Measurements from ENCODE around the gene UTP25. TPM values are rescaled to one million over a fixed set of nuclear protein-coding genes. Genes with fewer than 3 reads are reported as not detected.
"Not testable (repeated sequence)": the region's sequence is repeated elsewhere in the genome, so short reads cannot be mapped to it uniquely, and the experiment has no call there.

Gene UTP25
- total and polyA plus RNA-seq, 2 donors (not counting 3 experiments of a cell fraction or from before 2014, with no cell fraction given): 6.6 to 11.7 TPM

GRCh38 chr1:209898271-209898670 is 70.5 kb downstream of the UTP25 start:
- peaks cover 19% of the 10 kb centered on the region for H3K4me1 ChIP-seq (ENCODE audit: control insufficient read depth, extremely low read depth, insufficient read depth, low read length)
- H3K9ac ChIP-seq (replicated peaks; ENCODE audit: extremely low read depth, insufficient read depth, low read length); POLR2A ChIA-PET; H3K79me2 ChIP-seq (ENCODE audit: control insufficient read depth, insufficient read depth, low read length); CTCF ChIA-PET; H3K9me1 ChIP-seq (replicated peaks; ENCODE audit: control insufficient read depth, extremely low read depth, insufficient read depth, low read length); DNase-seq (ENCODE audit: low read depth, low spot score); intact Hi-C loops (cut with micrococcal nuclease); BruUV-seq (replicated peaks); H3K27ac ChIP-seq (ENCODE audit: insufficient read depth, low read depth, low read length); H3K36me3 ChIP-seq (ENCODE audit: control insufficient read depth in 2 of 2, extremely low read depth in 1 of 2, insufficient read depth in 2 of 2, low read length in 2 of 2); dilution Hi-C loops (cut with MboI; ENCODE audit: extremely low pct_ligation_motif_present, low sequenced_read_pairs); H2AFZ ChIP-seq (ENCODE audit: low read depth, low read length); H3K4me2 ChIP-seq (ENCODE audit: insufficient read depth, low read length); H4K20me1 ChIP-seq (replicated peaks; ENCODE audit: control insufficient read depth, extremely low read depth, insufficient read depth, low read length); H3K4me3 ChIP-seq (replicated peaks in 1 of 3; ENCODE audit: insufficient read depth in 1 of 3, low read depth in 1 of 3, low read length in 3 of 3); FAIRE-seq; H3K9me3 ChIP-seq (replicated peaks; ENCODE audit: control insufficient read depth, insufficient read depth, low read length); H3K27me3 ChIP-seq (ENCODE audit: control insufficient read depth in 2 of 2, insufficient read depth in 2 of 2, low read length in 2 of 2): not testable (repeated sequence)

DNA sequence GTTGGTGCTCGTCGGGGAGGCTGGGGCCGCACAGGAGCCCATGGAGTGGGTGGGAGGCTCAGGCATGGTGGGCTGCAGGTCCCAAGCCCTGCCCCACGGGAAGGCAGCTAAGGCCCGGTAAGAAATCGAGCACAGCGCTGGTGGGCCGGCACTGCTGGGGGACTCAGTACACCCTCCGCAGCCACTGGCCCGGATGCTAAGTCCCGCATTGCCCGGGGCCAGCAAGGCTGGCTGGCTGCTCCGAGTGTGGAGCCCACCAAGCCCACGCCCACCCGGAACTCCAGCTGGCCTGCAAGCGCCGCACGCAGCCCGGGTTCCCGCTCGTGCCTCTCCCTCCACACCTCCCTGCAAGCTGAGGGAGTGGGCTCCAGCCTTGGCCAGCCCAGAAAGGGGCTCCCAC is 71.1 kb downstream of the UTP25 start:
- H3K4me1 ChIP-seq (ENCODE audit: control insufficient read depth, extremely low read depth, insufficient read depth, low read length): peaks cover 19% of the 10 kb centered on the region
- intact Hi-C loops (cut with micrococcal nuclease); H2AFZ ChIP-seq (ENCODE audit: low read depth, low read length); H3K4me3 ChIP-seq (replicated peaks in 1 of 3; ENCODE audit: insufficient read depth in 1 of 3, low read depth in 1 of 3, low read length in 3 of 3); H3K79me2 ChIP-seq (ENCODE audit: control insufficient read depth, insufficient read depth, low read length); H3K36me3 ChIP-seq (ENCODE audit: control insufficient read depth in 2 of 2, extremely low read depth in 1 of 2, insufficient read depth in 2 of 2, low read length in 2 of 2); H3K9ac ChIP-seq (replicated peaks; ENCODE audit: extremely low read depth, insufficient read depth, low read length); H3K27ac ChIP-seq (ENCODE audit: insufficient read depth, low read depth, low read length); dilution Hi-C loops (cut with MboI; ENCODE audit: extremely low pct_ligation_motif_present, low sequenced_read_pairs); H3K9me1 ChIP-seq (replicated peaks; ENCODE audit: control insufficient read depth, extremely low read depth, insufficient read depth, low read length); H4K20me1 ChIP-seq (replicated peaks; ENCODE audit: control insufficient read depth, extremely low read depth, insufficient read depth, low read length); POLR2A ChIA-PET; H3K27me3 ChIP-seq (ENCODE audit: control insufficient read depth in 2 of 2, insufficient read depth in 2 of 2, low read length in 2 of 2); CTCF ChIA-PET; BruUV-seq (replicated peaks); DNase-seq (ENCODE audit: low read depth, low spot score); H3K9me3 ChIP-seq (replicated peaks; ENCODE audit: control insufficient read depth, insufficient read depth, low read length); FAIRE-seq; H3K4me2 ChIP-seq (ENCODE audit: insufficient read depth, low read length): not testable (repeated sequence)

GRCh38 chr1:209899948-209900347 is 72.2 kb downstream of the UTP25 start:
- Histone ChIP-seq H3K27ac (ENCODE audit: insufficient read depth, low read depth, low read length) (no peak overlapping the region), H3K9me3 (replicated peaks; ENCODE audit: control insufficient read depth, insufficient read depth, low read length) (no peaks in the 10 kb centered on the region), H3K4me2 (ENCODE audit: insufficient read depth, low read length) (no peak overlapping the region), H3K79me2 (ENCODE audit: control insufficient read depth, insufficient read depth, low read length) (no peaks in the 10 kb centered on the region), H3K4me1 (ENCODE audit: control insufficient read depth, extremely low read depth, insufficient read depth, low read length) (peaks cover 17% of the 10 kb centered on the region), H3K4me3 (replicated peaks in 1 of 3; ENCODE audit: insufficient read depth in 1 of 3, low read depth in 1 of 3, low read length in 3 of 3) (no peak overlapping the region), H2AFZ (ENCODE audit: low read depth, low read length) (no peak overlapping the region), H3K27me3 (ENCODE audit: control insufficient read depth in 2 of 2, insufficient read depth in 2 of 2, low read length in 2 of 2) (no peaks in the 10 kb centered on the region), H3K36me3 (ENCODE audit: control insufficient read depth in 2 of 2, extremely low read depth in 1 of 2, insufficient read depth in 2 of 2, low read length in 2 of 2) (no peaks in the 10 kb centered on the region), H4K20me1 (replicated peaks; ENCODE audit: control insufficient read depth, extremely low read depth, insufficient read depth, low read length) (no peaks in the 10 kb centered on the region), H3K9ac (replicated peaks; ENCODE audit: extremely low read depth, insufficient read depth, low read length) (no peak overlapping the region), H3K9me1 (replicated peaks; ENCODE audit: control insufficient read depth, extremely low read depth, insufficient read depth, low read length) (no peaks in the 10 kb centered on the region)
- dilution Hi-C loops (cut with MboI; ENCODE audit: extremely low pct_ligation_motif_present, low sequenced_read_pairs) (no loop called here), intact Hi-C loops (cut with micrococcal nuclease) (no loop called here)
- DNase-seq (ENCODE audit: low read depth, low spot score) (peak; percentile 1), FAIRE-seq (no peak)
- ChIA-PET CTCF (interaction anchor here (0.9 to 2.0 kb wide), 6 partner anchors 9 to 77 kb away, joined by 3 to 6 read pairs (median 4); no protein-coding TSS in a partner anchor), POLR2A (no interaction called here)
- no peak for TF ChIP-seq FOS (IDR thresholded peaks at IDR 0.05; ENCODE audit: borderline replicate concordance, insufficient read depth, low read length)
- no TSS peak for BruUV-seq (replicated peaks)

Measured in endothelial cell of umbilical vein (primary cell).